ENCODE data around the gene BEND3.
"Not testable (repeated sequence)": the region's sequence is repeated elsewhere in the genome, so short reads cannot be mapped to it uniquely, and the experiment has no call there.

Gene BEND3

GRCh38 chr6:107132330-107132954 is 17.1 kb upstream of the BEND3 start:
- ATAC-seq (replicated peaks; ENCODE audit: extremely low read depth, poor library complexity, severe bottlenecking) (no peak), DNase-seq (ENCODE audit: low spot score in 2 of 2) (no peak)
- no peaks in the 10 kb centered on the region for H3K36me3 Mint-ChIP-seq (ENCODE audit: insufficient read depth)
- H3K4me1 Mint-ChIP-seq, result no peaks in the 10 kb centered on the region
- peaks cover 12% of the 10 kb centered on the region for H3K27me3 Mint-ChIP-seq
- H3K27ac Mint-ChIP-seq (ENCODE audit: low read depth), result no peak overlapping the region
- H3K9me3 Mint-ChIP-seq, result no peaks in the 10 kb centered on the region
- no peak overlapping the region for H3K4me3 Mint-ChIP-seq

- ATAC-seq (replicated peaks; ENCODE audit: extremely low read depth, poor library complexity, severe bottlenecking) (no peak), DNase-seq (ENCODE audit: low spot score in 2 of 2) (no peak)
- Mint-ChIP-seq H3K27ac (ENCODE audit: low read depth) (no peak overlapping the region), H3K9me3 (no peaks in the 10 kb centered on the region), H3K4me3 (no peak overlapping the region), H3K36me3 (ENCODE audit: insufficient read depth) (no peaks in the 10 kb centered on the region), H3K4me1 (no peaks in the 10 kb centered on the region), H3K27me3 (peaks cover 12% of the 10 kb centered on the region)
Observed at GRCh38 chr6:107129370-107129925, 14.1 kb upstream of the BEND3 start.

- H3K9me3 Mint-ChIP-seq, result no peaks in the 10 kb centered on the region
- no peaks in the 10 kb centered on the region for H3K4me1 Mint-ChIP-seq
- DNase-seq (ENCODE audit: low spot score in 2 of 2), result no peak
- H3K36me3 Mint-ChIP-seq (ENCODE audit: insufficient read depth), result peaks cover 2% of the 10 kb centered on the region
- peaks cover 12% of the 10 kb centered on the region for H3K27me3 Mint-ChIP-seq
- no peak overlapping the region for H3K27ac Mint-ChIP-seq (ENCODE audit: low read depth)
- ATAC-seq (replicated peaks; ENCODE audit: extremely low read depth, poor library complexity, severe bottlenecking), result no peak
- H3K4me3 Mint-ChIP-seq, result no peak overlapping the region
Observed at GRCh38 chr6:107128577-107128976, 13.3 kb upstream of the BEND3 start.

GRCh38 chr6:107128175-107128574 is 12.9 kb upstream of the BEND3 start:
- peaks cover 3% of the 10 kb centered on the region for H3K36me3 Mint-ChIP-seq (ENCODE audit: insufficient read depth)
- H3K4me3 Mint-ChIP-seq, result no peak overlapping the region
- ATAC-seq (replicated peaks; ENCODE audit: extremely low read depth, poor library complexity, severe bottlenecking) (no peak), DNase-seq (ENCODE audit: low spot score in 2 of 2) (no peak)
- no peaks in the 10 kb centered on the region for H3K4me1 Mint-ChIP-seq
- no peaks in the 10 kb centered on the region for H3K9me3 Mint-ChIP-seq
- peaks cover 12% of the 10 kb centered on the region for H3K27me3 Mint-ChIP-seq
- no peak overlapping the region for H3K27ac Mint-ChIP-seq (ENCODE audit: low read depth)

GRCh38 chr6:107125771-107126170 is 10.5 kb upstream of the BEND3 start:
- H3K27ac Mint-ChIP-seq (ENCODE audit: low read depth), result no peak overlapping the region
- peaks cover 12% of the 10 kb centered on the region for H3K27me3 Mint-ChIP-seq
- no peaks in the 10 kb centered on the region for H3K9me3 Mint-ChIP-seq
- DNase-seq (ENCODE audit: low spot score in 2 of 2) (no peak), ATAC-seq (replicated peaks; ENCODE audit: extremely low read depth, poor library complexity, severe bottlenecking) (no peak)
- no peak overlapping the region for H3K4me3 Mint-ChIP-seq
- H3K4me1 Mint-ChIP-seq, result no peaks in the 10 kb centered on the region
- H3K36me3 Mint-ChIP-seq (ENCODE audit: insufficient read depth), result peaks cover 3% of the 10 kb centered on the region

GRCh38 chr6:107124934-107125348 is 9.6 kb upstream of the BEND3 start:
- ATAC-seq (replicated peaks; ENCODE audit: extremely low read depth, poor library complexity, severe bottlenecking), result no peak
- H3K9me3 Mint-ChIP-seq, result no peaks in the 10 kb centered on the region
- H3K4me3 Mint-ChIP-seq, result no peak overlapping the region
- peaks cover 12% of the 10 kb centered on the region for H3K27me3 Mint-ChIP-seq
- H3K36me3 Mint-ChIP-seq (ENCODE audit: insufficient read depth), result peaks cover 3% of the 10 kb centered on the region
- H3K4me1 Mint-ChIP-seq, result no peaks in the 10 kb centered on the region
- H3K27ac Mint-ChIP-seq (ENCODE audit: low read depth), result no peak overlapping the region
- no peak for DNase-seq (ENCODE audit: low spot score in 2 of 2)

GRCh38 chr6:107123501-107123900 is 8.2 kb upstream of the BEND3 start:
- Mint-ChIP-seq H3K4me1 (no peaks in the 10 kb centered on the region), H3K27me3 (no peaks in the 10 kb centered on the region), H3K9me3 (no peaks in the 10 kb centered on the region)

GRCh38 chr6:107122748-107123147 is 7.4 kb upstream of the BEND3 start:
- H3K27ac Mint-ChIP-seq (ENCODE audit: low read depth), result no peak overlapping the region
- H3K36me3 Mint-ChIP-seq (ENCODE audit: insufficient read depth), result peaks cover 3% of the 10 kb centered on the region
- DNase-seq (ENCODE audit: low spot score in 2 of 2), result no peak

More at GRCh38 chr6:107123501-107123900, 8.2 kb upstream of the BEND3 start:
- peaks cover 3% of the 10 kb centered on the region for H3K36me3 Mint-ChIP-seq (ENCODE audit: insufficient read depth)
- H3K4me3 Mint-ChIP-seq, result no peak overlapping the region
- DNase-seq (ENCODE audit: low spot score in 2 of 2) (no peak), ATAC-seq (replicated peaks; ENCODE audit: extremely low read depth, poor library complexity, severe bottlenecking) (no peak)
- H3K27ac Mint-ChIP-seq (ENCODE audit: low read depth), result no peak overlapping the region

GRCh38 chr6:107121964-107122495 is 6.7 kb upstream of the BEND3 start:
- Mint-ChIP-seq H3K9me3 (no peaks in the 10 kb centered on the region), H3K27me3 (peaks cover 5% of the 10 kb centered on the region), H3K36me3 (ENCODE audit: insufficient read depth) (peaks cover 3% of the 10 kb centered on the region), H3K4me3 (no peak overlapping the region), H3K4me1 (no peaks in the 10 kb centered on the region), H3K27ac (ENCODE audit: low read depth) (no peak overlapping the region)
- DNase-seq (ENCODE audit: low spot score in 2 of 2), result no peak
- no peak for ATAC-seq (replicated peaks; ENCODE audit: extremely low read depth, poor library complexity, severe bottlenecking)

More at GRCh38 chr6:107122748-107123147, 7.4 kb upstream of the BEND3 start:
- Mint-ChIP-seq H3K9me3 (no peaks in the 10 kb centered on the region), H3K27me3 (no peaks in the 10 kb centered on the region), H3K4me3 (no peak overlapping the region), H3K4me1 (no peaks in the 10 kb centered on the region)
- ATAC-seq (replicated peaks; ENCODE audit: extremely low read depth, poor library complexity, severe bottlenecking), result no peak

- no peak overlapping the region for H3K4me3 Mint-ChIP-seq
Observed at GRCh38 chr6:107121266-107121665, 6.0 kb upstream of the BEND3 start.

GRCh38 chr6:107120404-107120803 is 5.1 kb upstream of the BEND3 start:
- Mint-ChIP-seq H3K27me3 (peaks cover 14% of the 10 kb centered on the region), H3K4me3 (no peak overlapping the region)

More at GRCh38 chr6:107121266-107121665, 6.0 kb upstream of the BEND3 start:
- DNase-seq (ENCODE audit: low spot score in 2 of 2) (no peak), ATAC-seq (replicated peaks; ENCODE audit: extremely low read depth, poor library complexity, severe bottlenecking) (no peak)
- Mint-ChIP-seq H3K27me3 (peaks cover 12% of the 10 kb centered on the region), H3K9me3 (no peaks in the 10 kb centered on the region), H3K27ac (ENCODE audit: low read depth) (no peak overlapping the region), H3K36me3 (ENCODE audit: insufficient read depth) (peaks cover 3% of the 10 kb centered on the region), H3K4me1 (peaks cover 7% of the 10 kb centered on the region)

GRCh38 chr6:107118976-107119375 is 3.7 kb upstream of the BEND3 start:
- DNase-seq (ENCODE audit: low spot score in 2 of 2) (no peak), ATAC-seq (replicated peaks; ENCODE audit: extremely low read depth, poor library complexity, severe bottlenecking) (no peak)
- Mint-ChIP-seq H3K4me3 (no peak overlapping the region), H3K9me3 (no peaks in the 10 kb centered on the region), H3K27ac (ENCODE audit: low read depth) (no peak overlapping the region), H3K27me3 (peaks cover 14% of the 10 kb centered on the region), H3K36me3 (ENCODE audit: insufficient read depth) (peaks cover 4% of the 10 kb centered on the region), H3K4me1 (peaks cover 12% of the 10 kb centered on the region)

More at GRCh38 chr6:107120404-107120803, 5.1 kb upstream of the BEND3 start:
- no peak overlapping the region for H3K27ac Mint-ChIP-seq (ENCODE audit: low read depth)
- H3K9me3 Mint-ChIP-seq, result no peaks in the 10 kb centered on the region
- DNase-seq (ENCODE audit: low spot score in 2 of 2) (no peak), ATAC-seq (replicated peaks; ENCODE audit: extremely low read depth, poor library complexity, severe bottlenecking) (no peak)
- peaks cover 4% of the 10 kb centered on the region for H3K36me3 Mint-ChIP-seq (ENCODE audit: insufficient read depth)
- H3K4me1 Mint-ChIP-seq, result peaks cover 12% of the 10 kb centered on the region

- not testable (repeated sequence) for H3K27ac Mint-ChIP-seq (ENCODE audit: low read depth); H3K9me3 Mint-ChIP-seq; H3K4me3 Mint-ChIP-seq; DNase-seq (ENCODE audit: low spot score in 2 of 2); ATAC-seq (replicated peaks; ENCODE audit: extremely low read depth, poor library complexity, severe bottlenecking); H3K36me3 Mint-ChIP-seq (ENCODE audit: insufficient read depth)
- peaks cover 14% of the 10 kb centered on the region for H3K27me3 Mint-ChIP-seq
- peaks cover 12% of the 10 kb centered on the region for H3K4me1 Mint-ChIP-seq
Observed at GRCh38 chr6:107118540-107118939, 3.2 kb upstream of the BEND3 start.
